ENCODE data around the gene TSPAN10. TPM values are rescaled to one million over a fixed set of nuclear protein-coding genes. Genes with fewer than 3 reads are reported as not detected.
A peak's percentile ranks its signal among the peaks of the same experiment; 100 is the strongest.

TSPAN10 gene
- total and polyA plus RNA-seq, 2 of the 13 experiments (the other 11 are each of a cell fraction or from before 2014, with no cell fraction given): 0.54 to 0.75 TPM

GRCh38 chr17:81684442-81684911 is 47.5 kb downstream of the TSPAN10 start (continued):
- TF ChIP-seq, protein P1, sequence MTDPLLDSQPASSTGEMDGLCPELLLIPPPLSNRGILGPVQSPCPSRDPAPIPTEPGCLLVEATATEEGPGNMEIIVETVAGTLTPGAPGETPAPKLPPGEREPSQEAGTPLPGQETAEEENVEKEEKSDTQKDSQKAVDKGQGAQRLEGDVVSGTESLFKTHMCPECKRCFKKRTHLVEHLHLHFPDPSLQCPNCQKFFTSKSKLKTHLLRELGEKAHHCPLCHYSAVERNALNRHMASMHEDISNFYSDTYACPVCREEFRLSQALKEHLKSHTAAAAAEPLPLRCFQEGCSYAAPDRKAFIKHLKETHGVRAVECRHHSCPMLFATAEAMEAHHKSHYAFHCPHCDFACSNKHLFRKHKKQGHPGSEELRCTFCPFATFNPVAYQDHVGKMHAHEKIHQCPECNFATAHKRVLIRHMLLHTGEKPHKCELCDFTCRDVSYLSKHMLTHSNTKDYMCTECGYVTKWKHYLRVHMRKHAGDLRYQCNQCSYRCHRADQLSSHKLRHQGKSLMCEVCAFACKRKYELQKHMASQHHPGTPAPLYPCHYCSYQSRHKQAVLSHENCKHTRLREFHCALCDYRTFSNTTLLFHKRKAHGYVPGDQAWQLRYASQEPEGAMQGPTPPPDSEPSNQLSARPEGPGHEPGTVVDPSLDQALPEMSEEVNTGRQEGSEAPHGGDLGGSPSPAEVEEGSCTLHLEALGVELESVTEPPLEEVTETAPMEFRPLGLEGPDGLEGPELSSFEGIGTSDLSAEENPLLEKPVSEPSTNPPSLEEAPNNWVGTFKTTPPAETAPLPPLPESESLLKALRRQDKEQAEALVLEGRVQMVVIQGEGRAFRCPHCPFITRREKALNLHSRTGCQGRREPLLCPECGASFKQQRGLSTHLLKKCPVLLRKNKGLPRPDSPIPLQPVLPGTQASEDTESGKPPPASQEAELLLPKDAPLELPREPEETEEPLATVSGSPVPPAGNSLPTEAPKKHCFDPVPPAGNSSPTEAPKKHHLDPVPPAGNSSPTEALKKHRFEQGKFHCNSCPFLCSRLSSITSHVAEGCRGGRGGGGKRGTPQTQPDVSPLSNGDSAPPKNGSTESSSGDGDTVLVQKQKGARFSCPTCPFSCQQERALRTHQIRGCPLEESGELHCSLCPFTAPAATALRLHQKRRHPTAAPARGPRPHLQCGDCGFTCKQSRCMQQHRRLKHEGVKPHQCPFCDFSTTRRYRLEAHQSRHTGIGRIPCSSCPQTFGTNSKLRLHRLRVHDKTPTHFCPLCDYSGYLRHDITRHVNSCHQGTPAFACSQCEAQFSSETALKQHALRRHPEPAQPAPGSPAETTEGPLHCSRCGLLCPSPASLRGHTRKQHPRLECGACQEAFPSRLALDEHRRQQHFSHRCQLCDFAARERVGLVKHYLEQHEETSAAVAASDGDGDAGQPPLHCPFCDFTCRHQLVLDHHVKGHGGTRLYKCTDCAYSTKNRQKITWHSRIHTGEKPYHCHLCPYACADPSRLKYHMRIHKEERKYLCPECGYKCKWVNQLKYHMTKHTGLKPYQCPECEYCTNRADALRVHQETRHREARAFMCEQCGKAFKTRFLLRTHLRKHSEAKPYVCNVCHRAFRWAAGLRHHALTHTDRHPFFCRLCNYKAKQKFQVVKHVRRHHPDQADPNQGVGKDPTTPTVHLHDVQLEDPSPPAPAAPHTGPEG (CRISPR knock-in tag; IDR thresholded peaks at IDR 0.05): peak; percentile 13
- TF ChIP-seq DDIT3 (CRISPR knock-in tag; IDR thresholded peaks at IDR 0.05): no peak

- DNase-seq (ENCODE audit: low spot score): no peak
- no peak for TF ChIP-seq RFXAP (CRISPR knock-in tag; IDR thresholded peaks at IDR 0.05; ENCODE audit: borderline replicate concordance)
- peak; percentile 99 for TF ChIP-seq ZBTB33 (CRISPR knock-in tag; IDR thresholded peaks at IDR 0.05)
- peak; percentile 65 for TF ChIP-seq XRCC5 (optimal IDR thresholded peaks at IDR 0.05; ENCODE audit: low read length)
- peak; percentile 96 for TF ChIP-seq ZNF768 (CRISPR knock-in tag; IDR thresholded peaks at IDR 0.05)
- TF ChIP-seq, protein P2, sequence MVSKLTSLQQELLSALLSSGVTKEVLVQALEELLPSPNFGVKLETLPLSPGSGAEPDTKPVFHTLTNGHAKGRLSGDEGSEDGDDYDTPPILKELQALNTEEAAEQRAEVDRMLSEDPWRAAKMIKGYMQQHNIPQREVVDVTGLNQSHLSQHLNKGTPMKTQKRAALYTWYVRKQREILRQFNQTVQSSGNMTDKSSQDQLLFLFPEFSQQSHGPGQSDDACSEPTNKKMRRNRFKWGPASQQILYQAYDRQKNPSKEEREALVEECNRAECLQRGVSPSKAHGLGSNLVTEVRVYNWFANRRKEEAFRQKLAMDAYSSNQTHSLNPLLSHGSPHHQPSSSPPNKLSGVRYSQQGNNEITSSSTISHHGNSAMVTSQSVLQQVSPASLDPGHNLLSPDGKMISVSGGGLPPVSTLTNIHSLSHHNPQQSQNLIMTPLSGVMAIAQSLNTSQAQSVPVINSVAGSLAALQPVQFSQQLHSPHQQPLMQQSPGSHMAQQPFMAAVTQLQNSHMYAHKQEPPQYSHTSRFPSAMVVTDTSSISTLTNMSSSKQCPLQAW (CRISPR knock-in tag; IDR thresholded peaks at IDR 0.05): 0 out of 2 replicates have a peak, but pooled peaks have one; percentile 6
- TF ChIP-seq ZBTB38 (CRISPR knock-in tag; IDR thresholded peaks at IDR 0.05): peak; percentile 83
- no peak for TF ChIP-seq ZBTB3 (CRISPR knock-in tag; IDR thresholded peaks at IDR 0.05; ENCODE audit: borderline replicate concordance, low read depth)
- TF ChIP-seq E2F2 (CRISPR knock-in tag; IDR thresholded peaks at IDR 0.05; ENCODE audit: borderline replicate concordance): no peak
These were observed 48.1 kb downstream of the TSPAN10 start for GRCh38 chr17:81685108-81685507.

More at GRCh38 chr17:81685108-81685507, 48.1 kb downstream of the TSPAN10 start:
- POLR2A ChIA-PET: interaction anchor here (2.4 to 4.5 kb wide), 4 partner anchors 11 to 18 kb away, joined by 16 to 124 read pairs (median 47); partner anchors contain the start of genes CCDC137, MRPL12 and OXLD1
- intact Hi-C loops (cut with micrococcal nuclease; ENCODE audit: unreplicated experiment): no loop called here
- Histone ChIP-seq H3K27me3 (ENCODE audit: control insufficient read depth in 1 of 2, insufficient read depth in 2 of 2, low read length in 2 of 2) (no peaks in the 10 kb centered on the region; a peak in 1 of 5 replicates), H3K27ac (ENCODE audit: extremely low read length, insufficient read depth, low read length) (peak overlapping the region; percentile 53), H3K79me2 (ENCODE audit: insufficient read depth, low read length) (peaks cover 35% of the 10 kb centered on the region), H4K20me1 (ENCODE audit: insufficient read depth, low read length) (no peaks in the 10 kb centered on the region), H3K4me2 (ENCODE audit: low read depth, low read length) (peak overlapping the region; percentile 94), H2AFZ (ENCODE audit: low read length) (no peak overlapping the region), H3K9me3 (ENCODE audit: low read length) (no peaks in the 10 kb centered on the region), H3K4me3 (replicated peaks in 1 of 3; ENCODE audit: insufficient read depth in 1 of 3, low read depth in 2 of 3, low read length in 3 of 3) (peak overlapping the region; percentile 94 to 99 (median 96)), H3K36me3 (replicated peaks in 1 of 2; ENCODE audit: control insufficient read depth in 1 of 2, insufficient read depth in 2 of 2, low read length in 2 of 2) (peaks cover 38 to 48% of the 10 kb centered on the region in 2 experiments; a peak in 4 of 5 replicates), H3K4me1 (ENCODE audit: insufficient read depth, low read length) (peaks cover 35% of the 10 kb centered on the region), H3K9ac (ENCODE audit: insufficient read depth, low read depth, low read length) (peak overlapping the region; percentile 94)
- no peak for ATAC-seq
- in situ Hi-C loops (cut with HindIII; ENCODE audit: extremely low pct_ligation_motif_present, low pct_unique_long_range_greater_than_20kb): no loop called here
- no TSS peak for BruUV-seq (replicated peaks)
- no peak for FAIRE-seq
- 59% methylated on average over 12 of the region's 12 CpGs for WGBS (ENCODE audit: low lambda C conversion rate)
- CTCF ChIA-PET (ENCODE audit: low intra/inter-chr PET ratio, low total read pairs): no interaction called here

All from HepG2 (cell line).